DND-41 (cell line): Measurements from ENCODE around the gene FUT7.

Source experiments
- ATAC-seq: fragments of 200-7000 bp; cut with Tn5 transposase; 3 replicates; pipeline ENCODE4 v1.9.1; 2021; ENCODE audit warnings: low read depth; ENCODE audit not compliant: insufficient read depth
- DNase-seq: peaks from one replicate; pipeline ENCODE4 v3.0.0-alpha.2; 2020
- H2AFZ ChIP-seq: 2 replicates; pipeline ENCODE4 v1.6.0; 2012; ENCODE audit warnings: low read depth, low read length
- H3K27ac ChIP-seq: 2 replicates; pipeline ENCODE4 v1.5.1; 2012; ENCODE audit warnings: low read length, inconsistent platforms
- H3K27me3 ChIP-seq: fragments of 200-600 bp; sonication (generic); 2 replicates; pipeline ENCODE4 v1.6.0; 2012; ENCODE audit warnings: low read length, mild to moderate bottlenecking, inconsistent platforms; ENCODE audit not compliant: insufficient read depth, poor library complexity
- H3K36me3 ChIP-seq: 2 replicates; pipeline ENCODE4 v1.5.1; 2012; ENCODE audit warnings: low read length, inconsistent platforms; ENCODE audit not compliant: insufficient read depth
- H3K4me1 ChIP-seq: 2 replicates; pipeline ENCODE4 v1.5.1; 2012; ENCODE audit warnings: mild to moderate bottlenecking, low read length; ENCODE audit not compliant: insufficient read depth
- H3K4me2 ChIP-seq: 2 replicates; pipeline ENCODE4 v1.6.0; 2012; ENCODE audit warnings: mild to moderate bottlenecking, moderate library complexity, low read length, inconsistent platforms; ENCODE audit not compliant: insufficient read depth
- H3K4me3 ChIP-seq, 2 experiments: fragments of 200-600 bp in 1 of 2; shearing (Covaris generic) in 1 of 2; 2 replicates each; pipeline ENCODE4 v1.5.1; 2012 to 2016; ENCODE audit warnings: inconsistent platforms in 2 of 2, low read length in 2 of 2, mild to moderate bottlenecking in 2 of 2, low read depth in 1 of 2, moderate library complexity in 1 of 2
- H3K79me2 ChIP-seq: 2 replicates; pipeline ENCODE4 v1.6.0; 2012; ENCODE audit warnings: low read length, inconsistent platforms; ENCODE audit not compliant: insufficient read depth
- H3K9ac ChIP-seq: 2 replicates; pipeline ENCODE4 v1.6.0; 2012; ENCODE audit warnings: low read depth, mild to moderate bottlenecking, inconsistent platforms, low read length, moderate library complexity
- H3K9me3 ChIP-seq: 2 replicates; pipeline ENCODE4 v1.5.1; 2012; ENCODE audit warnings: low read length, moderate library complexity, mild to moderate bottlenecking, inconsistent platforms; ENCODE audit not compliant: insufficient read depth, severe bottlenecking
- H4K20me1 ChIP-seq: 2 replicates; pipeline ENCODE4 v1.6.0; 2012; ENCODE audit warnings: low read length; ENCODE audit not compliant: insufficient read depth
- CTCF ChIP-seq: IDR thresholded peaks from 2 replicates; pipeline ENCODE4 v1.5.1; 2012; ENCODE audit warnings: borderline replicate concordance, low read length, moderate library complexity, mild to moderate bottlenecking; ENCODE audit not compliant: poor library complexity, severe bottlenecking; ENCODE audit errors: extremely low read depth
- EZH2 ChIP-seq: IDR thresholded peaks from 3 replicates; pipeline ENCODE4 v1.6.1; 2012; ENCODE audit warnings: borderline replicate concordance, low read depth, mild to moderate bottlenecking, moderate library complexity, low read length, inconsistent platforms; ENCODE audit not compliant: severe bottlenecking

Gene FUT7

GRCh38 chr9:137041124-137041523, 9.2 kb upstream of the FUT7 start:
- Histone ChIP-seq H3K4me3 (no peak overlapping the region), H3K9me3 (no peaks in the 10 kb centered on the region), H3K4me1 (no peaks in the 10 kb centered on the region), H3K9ac (no peak overlapping the region), H3K27me3 (peaks cover 24% of the 10 kb centered on the region), H3K4me2 (no peak overlapping the region), H3K27ac (no peak overlapping the region), H3K36me3 (no peaks in the 10 kb centered on the region), H4K20me1 (peaks cover 25% of the 10 kb centered on the region), H3K79me2 (no peaks in the 10 kb centered on the region), H2AFZ (no peak overlapping the region)
- ATAC-seq (no peak), DNase-seq (no peak)
- TF ChIP-seq CTCF: no peak
- TF ChIP-seq EZH2: no peak

DNA sequence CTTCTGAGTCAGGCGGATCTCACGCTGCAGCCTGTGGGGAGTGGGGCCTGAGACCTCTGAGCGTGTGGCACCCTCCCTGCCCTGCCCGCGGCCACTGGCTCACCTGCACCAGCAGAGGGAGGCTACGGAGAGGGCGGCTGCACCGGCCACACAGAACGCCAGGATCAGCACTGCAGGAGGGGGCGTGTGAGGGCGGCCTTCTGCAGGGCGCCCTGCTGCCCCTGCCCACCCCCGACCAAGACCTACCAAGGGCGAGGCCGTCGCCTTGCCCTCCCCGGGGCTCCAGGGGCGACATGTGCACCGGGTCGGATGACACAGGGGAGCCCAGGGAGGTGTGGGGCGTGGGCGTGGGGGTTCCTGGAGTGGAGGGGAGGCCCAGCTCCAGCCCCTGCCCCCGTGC, 8.7 kb upstream of the FUT7 start:
- H2AFZ ChIP-seq: no peak overlapping the region
- H3K4me2 ChIP-seq: no peak overlapping the region
- H3K27ac ChIP-seq: no peak overlapping the region
- no peaks in the 10 kb centered on the region for H3K36me3 ChIP-seq
- H3K27me3 ChIP-seq: peaks cover 20% of the 10 kb centered on the region
- H3K9ac ChIP-seq: no peak overlapping the region
- no peak overlapping the region for H3K4me3 ChIP-seq
- no peaks in the 10 kb centered on the region for H3K79me2 ChIP-seq
- H3K4me1 ChIP-seq: no peaks in the 10 kb centered on the region
- DNase-seq: no peak
- no peak for ATAC-seq
- H4K20me1 ChIP-seq: peaks cover 25% of the 10 kb centered on the region; the same call in 1 of the 2 replicates
- H3K9me3 ChIP-seq: no peaks in the 10 kb centered on the region
- TF ChIP-seq CTCF: no peak
- no peak for TF ChIP-seq EZH2

DNA sequence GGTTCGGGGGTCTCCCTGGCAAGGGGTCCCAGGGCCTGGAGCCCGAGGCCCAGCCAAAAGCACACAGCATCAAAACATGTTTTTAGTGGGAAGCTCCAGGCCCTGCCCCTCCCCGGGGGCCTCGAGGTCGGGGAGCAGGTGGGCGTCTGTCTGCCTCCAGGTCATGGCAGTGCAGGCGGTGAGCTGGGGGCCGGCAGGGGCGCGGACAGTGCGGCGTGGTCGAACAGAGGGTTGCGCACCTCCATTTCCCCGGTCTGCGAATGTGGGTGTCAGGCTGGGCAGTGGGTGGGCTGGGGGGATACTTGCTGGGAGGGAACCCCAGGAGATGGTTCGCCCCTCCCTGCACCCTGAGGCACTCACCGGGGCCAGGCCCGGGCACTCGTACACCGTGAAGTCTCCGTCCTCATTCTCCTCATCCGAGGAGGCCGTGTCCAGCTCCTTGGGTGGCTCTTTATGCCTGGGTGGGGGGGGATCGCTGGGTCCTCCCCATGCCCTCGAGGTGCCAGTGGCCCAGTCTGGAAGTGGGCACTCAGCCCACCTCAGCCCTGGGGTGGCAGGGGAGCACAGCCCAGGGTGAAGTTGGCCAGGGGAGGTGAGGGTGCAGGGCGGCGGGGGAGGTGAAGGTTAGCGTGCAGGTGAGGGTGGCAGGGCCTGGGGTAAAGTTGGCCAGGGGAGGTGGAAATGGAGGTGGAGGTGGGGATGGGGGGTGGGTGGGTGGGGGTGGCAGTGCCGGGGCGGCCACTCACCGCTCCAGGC, 7.9 kb upstream of the FUT7 start:
- H3K4me3 ChIP-seq: no peak overlapping the region
- no peak overlapping the region for H3K9ac ChIP-seq
- no peaks in the 10 kb centered on the region for H3K9me3 ChIP-seq
- H3K4me2 ChIP-seq: no peak overlapping the region
- H3K4me1 ChIP-seq: peaks cover 6% of the 10 kb centered on the region
- peaks cover 16% of the 10 kb centered on the region for H3K27me3 ChIP-seq
- no peak for TF ChIP-seq CTCF
- no peak for TF ChIP-seq EZH2
- DNase-seq: no peak
- no peaks in the 10 kb centered on the region for H3K36me3 ChIP-seq
- H4K20me1 ChIP-seq: peaks cover 25% of the 10 kb centered on the region
- no peak for ATAC-seq
- H2AFZ ChIP-seq: no peak overlapping the region
- no peaks in the 10 kb centered on the region for H3K79me2 ChIP-seq
- no peak overlapping the region for H3K27ac ChIP-seq

DNA sequence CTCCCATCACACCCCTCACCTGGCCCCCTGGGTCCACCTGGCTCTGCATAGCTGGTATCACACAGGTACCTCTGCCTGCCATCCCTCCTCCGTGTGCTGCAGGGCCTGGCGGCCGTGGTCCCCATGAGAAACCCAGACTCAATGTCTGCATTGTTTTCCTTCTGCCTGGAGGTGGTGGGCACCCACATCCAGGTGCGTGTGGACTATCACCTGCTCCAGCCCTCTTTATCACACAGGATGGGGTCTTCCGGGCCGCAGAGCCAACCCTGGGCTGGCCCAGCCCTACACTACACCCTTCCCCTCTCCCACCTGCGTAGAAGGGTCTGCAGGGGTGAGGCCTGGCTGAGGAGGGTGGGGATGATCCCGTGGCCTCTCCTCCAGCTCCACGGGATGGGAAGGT, 7.0 kb upstream of the FUT7 start:
- H3K27ac ChIP-seq: no peak overlapping the region
- no peaks in the 10 kb centered on the region for H3K36me3 ChIP-seq
- H3K27me3 ChIP-seq: peaks cover 13% of the 10 kb centered on the region
- TF ChIP-seq EZH2: no peak
- TF ChIP-seq CTCF: no peak
- no peaks in the 10 kb centered on the region for H3K9me3 ChIP-seq
- H3K4me1 ChIP-seq: peaks cover 11% of the 10 kb centered on the region
- no peaks in the 10 kb centered on the region for H3K79me2 ChIP-seq
- no peak for ATAC-seq
- no peak overlapping the region for H2AFZ ChIP-seq
- no peak overlapping the region for H3K4me3 ChIP-seq
- DNase-seq: no peak
- no peak overlapping the region for H3K4me2 ChIP-seq
- no peak overlapping the region for H3K9ac ChIP-seq
- peaks cover 21% of the 10 kb centered on the region for H4K20me1 ChIP-seq
